ENCODE data around the gene PCDHB14. TPM values are rescaled to one million over a fixed set of nuclear protein-coding genes. Genes with fewer than 3 reads are reported as not detected.
"Not testable (repeated sequence)": the region's sequence is repeated elsewhere in the genome, so short reads cannot be mapped to it uniquely, and the experiment has no call there.

Gene PCDHB14
- 1 to 10 TPM; 5.0 to 8.7 TPM for total RNA-seq
- long read RNA-seq, donor 1 = 0 reads
- long read RNA-seq, donor 2, full-length matches to known transcripts = 6 of 6 reads
- long read RNA-seq, donor 2, partial matches to known transcripts = 0 of 6 reads
- long read RNA-seq, donor 2, other reads (novel, unspliced or antisense) = 0 of 6 reads

DNA sequence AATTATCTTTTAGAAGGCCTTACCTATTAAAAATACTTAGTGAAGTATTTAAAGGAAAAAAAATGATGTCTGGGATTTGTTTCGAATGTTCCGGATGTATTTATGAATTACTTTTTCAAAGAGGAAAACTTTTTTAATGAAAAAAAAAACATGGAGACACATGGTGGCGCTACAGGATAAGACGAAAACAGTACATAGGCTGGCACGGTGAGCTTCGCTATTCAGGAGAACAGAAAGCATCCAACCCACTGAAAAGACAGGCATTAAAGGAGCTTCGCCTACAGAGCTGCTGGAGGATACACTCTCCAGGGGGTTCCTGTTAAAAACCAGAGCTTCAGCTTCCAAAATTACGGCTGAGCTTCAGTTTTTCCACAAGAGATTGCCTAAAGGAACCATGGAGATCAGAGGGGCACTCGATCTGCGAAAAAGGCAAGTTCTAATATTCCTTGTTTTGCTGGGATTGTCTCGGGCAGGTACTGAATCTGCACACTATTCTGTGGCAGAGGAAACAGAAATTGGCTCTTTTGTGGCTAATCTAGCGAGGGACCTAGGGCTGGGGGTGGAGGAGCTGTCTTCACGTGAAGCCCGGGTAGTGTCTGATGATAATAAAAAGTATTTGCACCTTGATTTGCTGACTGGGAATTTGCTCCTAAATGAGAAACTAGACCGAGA, at the start of gene PCDHB14:
PCDHB14 (plus strand) TSS at position 232 of the 672 bp plus-strand sequence; CDS start at position 395, 163 bp downstream.
- intact Hi-C loops (cut with DNase I) = no loop called here
- no peak for DNase-seq (ENCODE audit: low spot score)

DNA sequence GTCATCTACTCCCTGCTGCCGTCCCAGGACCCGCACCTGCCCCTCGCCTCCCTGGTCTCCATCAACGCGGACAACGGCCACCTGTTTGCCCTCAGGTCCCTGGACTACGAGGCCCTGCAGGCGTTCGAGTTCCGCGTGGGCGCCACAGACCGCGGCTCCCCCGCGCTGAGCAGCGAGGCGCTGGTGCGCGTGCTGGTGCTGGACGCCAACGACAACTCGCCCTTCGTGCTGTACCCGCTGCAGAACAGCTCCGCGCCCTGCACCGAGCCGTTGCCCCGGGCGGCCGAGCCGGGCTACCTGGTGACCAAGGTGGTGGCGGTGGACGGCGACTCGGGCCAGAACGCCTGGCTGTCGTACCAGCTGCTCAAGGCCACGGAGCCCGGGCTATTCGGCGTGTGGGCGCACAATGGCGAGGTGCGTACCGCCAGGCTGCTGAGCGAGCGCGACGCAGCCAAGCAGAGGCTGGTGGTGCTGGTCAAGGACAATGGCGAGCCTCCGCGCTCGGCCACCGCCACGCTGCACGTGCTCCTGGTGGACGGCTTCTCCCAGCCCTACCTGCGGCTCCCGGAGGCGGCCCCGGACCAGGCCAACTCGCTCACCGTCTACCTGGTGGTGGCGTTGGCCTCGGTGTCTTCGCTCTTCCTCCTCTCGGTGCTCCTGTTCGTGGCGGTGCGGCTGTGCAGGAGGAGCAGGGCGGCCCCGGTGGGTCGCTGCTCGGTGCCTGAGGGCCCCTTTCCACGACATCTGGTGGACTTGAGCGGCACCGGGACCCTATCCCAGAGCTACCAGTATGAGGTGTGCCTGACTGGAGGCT, 48.6 kb upstream of the PCDHB14 start:
- intact Hi-C loops (cut with DNase I) = not testable (repeated sequence)

DNA sequence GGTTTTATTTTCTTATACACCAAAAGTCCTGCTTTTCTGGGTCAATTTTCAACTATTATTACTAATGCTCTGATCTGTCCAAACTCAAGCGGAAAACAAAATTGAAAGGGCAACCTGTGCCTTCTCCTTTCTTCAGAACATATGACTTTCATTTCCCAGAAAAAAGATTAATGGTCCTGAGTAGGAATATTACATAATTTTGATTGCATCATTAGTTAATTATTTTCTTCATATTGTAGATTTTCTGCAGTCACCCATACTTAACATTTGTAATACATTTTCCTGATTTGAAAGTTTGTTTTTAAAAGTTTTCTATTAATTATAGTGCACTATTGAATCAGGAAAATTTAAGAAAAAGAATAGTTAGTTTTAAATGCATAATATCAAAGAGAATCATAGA, 47.2 kb upstream of the PCDHB14 start:
- intact Hi-C loops (cut with DNase I) = no loop called here

More for the DNA sequence above, 48.6 kb upstream of the PCDHB14 start:
- not testable (repeated sequence) for DNase-seq (ENCODE audit: low spot score)

DNA sequence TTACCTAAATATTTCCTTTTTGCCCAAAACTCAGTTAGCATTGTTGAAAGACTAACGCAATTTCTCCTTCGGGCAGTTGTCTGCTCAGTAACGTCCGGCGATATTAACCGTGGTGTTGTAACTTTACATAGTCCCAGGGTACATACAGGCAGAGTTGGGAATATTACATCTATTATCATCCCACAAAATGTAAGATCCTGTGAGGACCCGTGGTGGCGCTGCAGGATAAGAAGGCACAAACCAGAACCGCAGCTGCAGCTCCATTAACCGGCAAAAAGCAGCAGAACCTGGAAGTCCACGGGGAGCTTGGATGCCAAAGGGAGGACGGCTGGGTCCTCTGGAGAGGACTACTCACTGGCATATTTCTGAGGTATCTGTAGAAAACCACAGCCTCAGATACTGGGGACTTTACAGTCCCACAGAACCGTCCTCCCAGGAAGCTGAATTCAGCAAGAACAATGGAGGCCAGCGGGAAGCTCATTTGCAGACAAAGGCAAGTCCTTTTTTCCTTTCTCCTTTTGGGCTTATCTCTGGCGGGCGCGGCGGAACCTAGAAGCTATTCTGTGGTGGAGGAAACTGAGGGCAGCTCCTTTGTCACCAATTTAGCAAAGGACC, 45.5 kb upstream of the PCDHB14 start, which contains the start of gene PCDHB8:
PCDHB8 (plus strand) TSS at position 214 of the 615 bp plus-strand sequence; CDS start at position 459, 245 bp downstream.
- DNase-seq (ENCODE audit: low spot score); intact Hi-C loops (cut with DNase I): not testable (repeated sequence)

More for the DNA sequence above, 47.2 kb upstream of the PCDHB14 start:
- no peak for DNase-seq (ENCODE audit: low spot score)

DNA sequence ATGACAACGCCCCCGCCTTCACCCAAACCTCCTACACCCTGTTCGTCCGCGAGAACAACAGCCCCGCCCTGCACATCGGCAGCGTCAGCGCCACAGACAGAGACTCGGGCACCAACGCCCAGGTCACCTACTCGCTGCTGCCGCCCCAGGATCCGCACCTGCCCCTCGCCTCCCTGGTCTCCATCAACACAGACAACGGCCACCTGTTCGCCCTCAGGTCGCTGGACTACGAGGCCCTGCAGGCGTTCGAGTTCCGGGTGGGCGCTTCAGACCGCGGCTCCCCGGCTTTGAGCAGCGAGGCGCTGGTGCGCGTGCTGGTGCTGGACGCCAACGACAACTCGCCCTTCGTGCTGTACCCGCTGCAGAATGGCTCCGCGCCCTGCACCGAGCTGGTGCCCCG, 43.8 kb upstream of the PCDHB14 start:
- intact Hi-C loops (cut with DNase I); DNase-seq (ENCODE audit: low spot score): not testable (repeated sequence)

DNA sequence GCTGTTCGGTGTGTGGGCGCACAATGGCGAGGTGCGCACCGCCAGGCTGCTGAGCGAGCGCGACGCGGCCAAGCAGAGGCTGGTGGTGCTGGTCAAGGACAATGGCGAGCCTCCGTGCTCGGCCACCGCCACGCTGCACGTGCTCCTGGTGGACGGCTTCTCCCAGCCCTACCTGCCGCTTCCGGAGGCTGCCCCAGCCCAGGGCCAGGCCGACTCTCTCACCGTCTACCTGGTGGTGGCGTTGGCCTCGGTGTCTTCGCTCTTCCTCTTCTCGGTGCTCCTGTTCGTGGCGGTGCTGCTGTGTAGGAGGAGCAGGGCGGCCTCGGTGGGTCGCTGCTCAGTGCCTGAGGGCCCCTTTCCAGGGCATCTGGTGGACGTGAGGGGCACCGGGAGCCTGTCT, 43.3 kb upstream of the PCDHB14 start:
- DNase-seq (ENCODE audit: low spot score); intact Hi-C loops (cut with DNase I): not testable (repeated sequence)

DNA sequence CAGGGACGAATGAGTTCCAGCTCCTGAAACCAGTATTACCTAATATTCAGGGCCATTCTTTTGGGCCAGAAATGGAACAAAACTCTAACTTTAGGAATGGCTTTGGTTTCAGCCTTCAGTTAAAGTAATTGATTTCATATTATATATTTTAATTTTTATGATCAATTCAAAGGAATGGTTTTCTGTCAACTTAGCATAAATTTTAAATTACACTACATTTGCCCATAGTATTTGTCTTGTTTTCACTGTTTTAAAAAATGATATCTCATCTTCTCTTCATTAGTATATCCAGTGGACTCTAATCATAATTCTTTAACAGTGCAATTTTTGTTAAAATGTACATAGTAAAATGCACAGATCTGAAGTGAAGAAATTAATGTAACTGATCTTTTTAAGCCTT, 42.8 kb upstream of the PCDHB14 start:
- DNase-seq (ENCODE audit: low spot score) = no peak
- intact Hi-C loops (cut with DNase I) = no loop called here

DNA sequence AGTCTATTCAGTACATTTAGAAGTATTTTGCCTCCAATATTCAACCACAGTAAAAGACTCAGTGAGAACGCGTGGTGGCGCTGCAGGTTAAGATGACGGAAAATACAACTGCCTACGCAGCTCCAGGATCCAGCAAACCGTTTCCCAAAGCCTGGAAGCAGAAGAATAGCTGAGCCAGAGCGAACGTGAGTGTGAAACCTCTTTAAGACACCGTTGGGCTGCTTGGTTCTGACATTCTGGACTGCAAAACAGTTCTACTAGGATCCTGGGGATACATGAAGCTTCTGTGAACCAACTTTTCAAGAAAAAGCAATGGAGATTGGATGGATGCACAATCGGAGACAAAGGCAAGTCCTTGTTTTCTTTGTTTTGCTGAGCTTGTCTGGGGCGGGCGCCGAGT, 40.9 kb upstream of the PCDHB14 start, which contains the start of gene PCDHB16:
PCDHB16 (plus strand) TSS at position 140 of the 400 bp plus-strand sequence; CDS start at position 313, 173 bp downstream.
- no peak for DNase-seq (ENCODE audit: low spot score)
- intact Hi-C loops (cut with DNase I) = no loop called here

DNA sequence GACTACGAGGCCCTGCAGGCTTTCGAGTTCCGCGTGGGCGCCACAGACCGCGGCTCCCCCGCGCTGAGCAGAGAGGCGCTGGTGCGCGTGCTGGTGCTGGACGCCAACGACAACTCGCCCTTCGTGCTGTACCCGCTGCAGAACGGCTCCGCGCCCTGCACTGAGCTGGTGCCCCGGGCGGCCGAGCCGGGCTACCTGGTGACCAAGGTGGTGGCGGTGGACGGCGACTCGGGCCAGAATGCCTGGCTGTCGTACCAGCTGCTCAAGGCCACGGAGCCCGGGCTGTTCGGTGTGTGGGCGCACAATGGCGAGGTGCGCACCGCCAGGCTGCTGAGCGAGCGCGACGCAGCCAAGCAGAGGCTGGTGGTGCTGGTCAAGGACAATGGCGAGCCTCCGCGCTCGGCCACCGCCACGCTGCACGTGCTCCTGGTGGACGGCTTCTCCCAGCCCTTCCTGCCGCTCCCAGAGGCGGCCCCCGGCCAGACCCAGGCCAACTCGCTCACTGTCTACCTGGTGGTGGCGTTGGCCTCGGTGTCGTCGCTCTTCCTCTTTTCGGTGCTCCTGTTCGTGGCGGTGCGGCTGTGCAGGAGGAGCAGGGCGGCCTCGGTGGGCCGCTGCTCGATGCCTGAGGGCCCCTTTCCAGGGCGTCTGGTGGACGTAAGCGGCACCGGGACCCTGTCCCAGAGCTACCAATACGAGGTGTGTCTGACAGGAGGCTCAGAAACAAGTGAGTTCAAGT, 38.9 kb upstream of the PCDHB14 start:
- intact Hi-C loops (cut with DNase I); DNase-seq (ENCODE audit: low spot score): not testable (repeated sequence)

DNA sequence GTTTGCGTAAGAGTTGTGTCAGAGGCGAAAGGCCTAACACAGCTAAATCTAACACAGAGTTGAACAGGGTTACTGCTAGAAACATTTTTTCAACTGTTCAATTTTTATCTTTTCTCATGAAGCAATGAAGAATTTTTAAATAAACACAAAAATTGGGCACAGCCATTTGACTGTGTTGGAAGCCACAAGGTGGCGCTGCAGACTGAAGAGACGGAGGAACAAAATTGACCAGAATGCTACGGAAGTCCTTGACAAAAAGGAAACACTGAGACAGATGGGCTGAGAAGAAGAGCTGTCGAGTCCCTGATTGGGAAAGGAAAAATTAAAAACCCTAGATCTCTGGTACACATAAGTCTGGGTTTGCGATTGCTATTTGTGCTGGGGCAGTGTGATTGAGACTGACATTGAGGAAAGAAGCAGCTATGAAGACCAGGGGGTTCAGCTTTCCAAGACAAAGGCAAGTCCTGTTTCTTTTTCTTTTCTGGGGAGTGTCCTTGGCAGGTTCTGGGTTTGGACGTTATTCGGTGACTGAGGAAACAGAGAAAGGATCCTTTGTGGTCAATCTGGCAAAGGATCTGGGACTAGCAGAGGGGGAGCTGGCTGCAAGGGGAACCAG, 36.1 kb upstream of the PCDHB14 start, which contains the start of gene PCDHB9:
PCDHB9 (plus strand) TSS at position 265 of the 616 bp plus-strand sequence; CDS start at position 423, 158 bp downstream.
- no peak for DNase-seq (ENCODE audit: low spot score)
- intact Hi-C loops (cut with DNase I) = no loop called here

DNA sequence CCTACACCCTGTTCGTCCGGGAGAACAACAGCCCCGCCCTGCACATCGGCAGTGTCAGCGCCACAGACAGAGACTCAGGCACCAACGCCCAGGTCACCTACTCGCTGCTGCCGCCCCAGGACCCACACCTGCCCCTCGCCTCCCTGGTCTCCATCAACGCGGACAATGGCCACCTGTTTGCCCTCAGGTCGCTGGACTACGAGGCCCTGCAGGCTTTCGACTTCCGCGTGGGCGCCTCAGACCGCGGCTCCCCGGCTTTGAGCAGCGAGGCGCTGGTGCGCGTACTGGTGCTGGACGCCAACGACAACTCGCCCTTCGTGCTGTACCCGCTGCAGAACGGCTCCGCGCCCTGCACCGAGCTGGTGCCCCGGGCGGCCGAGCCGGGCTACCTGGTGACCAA, 34.5 kb upstream of the PCDHB14 start:
- intact Hi-C loops (cut with DNase I) = not testable (repeated sequence)

DNA sequence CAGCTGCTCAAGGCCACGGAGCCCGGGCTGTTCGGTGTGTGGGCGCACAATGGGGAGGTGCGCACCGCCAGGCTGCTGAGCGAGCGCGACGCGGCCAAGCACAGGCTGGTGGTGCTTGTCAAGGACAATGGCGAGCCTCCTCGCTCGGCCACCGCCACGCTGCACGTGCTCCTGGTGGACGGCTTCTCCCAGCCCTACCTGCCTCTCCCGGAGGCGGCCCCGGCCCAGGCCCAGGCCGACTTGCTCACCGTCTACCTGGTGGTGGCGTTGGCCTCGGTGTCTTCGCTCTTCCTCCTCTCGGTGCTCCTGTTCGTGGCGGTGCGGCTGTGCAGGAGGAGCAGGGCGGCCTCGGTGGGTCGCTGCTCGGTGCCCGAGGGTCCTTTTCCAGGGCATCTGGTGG, 34.0 kb upstream of the PCDHB14 start:
- intact Hi-C loops (cut with DNase I) = not testable (repeated sequence)

More for the DNA sequence above, 34.5 kb upstream of the PCDHB14 start:
- DNase-seq (ENCODE audit: low spot score) = not testable (repeated sequence)

DNA sequence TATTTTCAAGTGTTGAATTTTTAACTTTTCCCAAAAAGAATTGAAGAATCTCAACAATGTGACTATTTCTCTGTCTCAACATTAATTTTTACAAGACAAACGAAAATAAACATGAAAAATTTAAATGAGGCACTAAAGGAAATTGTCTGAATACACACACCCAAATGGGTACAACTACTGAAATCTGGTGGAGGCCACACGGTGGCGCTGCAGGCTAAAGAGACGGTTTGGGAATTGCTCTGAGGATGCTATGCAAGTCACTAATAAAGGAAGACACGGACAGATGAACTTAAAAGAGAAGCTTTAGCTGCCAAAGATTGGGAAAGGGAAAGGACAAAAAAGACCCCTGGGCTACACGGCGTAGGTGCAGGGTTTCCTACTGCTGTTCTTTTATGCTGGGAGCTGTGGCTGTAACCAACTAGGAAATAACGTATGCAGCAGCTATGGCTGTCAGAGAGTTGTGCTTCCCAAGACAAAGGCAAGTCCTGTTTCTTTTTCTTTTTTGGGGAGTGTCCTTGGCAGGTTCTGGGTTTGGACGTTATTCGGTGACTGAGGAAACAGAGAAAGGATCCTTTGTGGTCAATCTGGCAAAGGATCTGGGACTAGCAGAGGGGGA, 30.9 kb upstream of the PCDHB14 start, which contains the start of gene PCDHB10:
PCDHB10 (plus strand) TSS at position 244 of the 616 bp plus-strand sequence; CDS start at position 444, 200 bp downstream.
- DNase-seq (ENCODE audit: low spot score) = no peak
- intact Hi-C loops (cut with DNase I) = no loop called here

More for the DNA sequence above, 34.0 kb upstream of the PCDHB14 start:
- not testable (repeated sequence) for DNase-seq (ENCODE audit: low spot score)

DNA sequence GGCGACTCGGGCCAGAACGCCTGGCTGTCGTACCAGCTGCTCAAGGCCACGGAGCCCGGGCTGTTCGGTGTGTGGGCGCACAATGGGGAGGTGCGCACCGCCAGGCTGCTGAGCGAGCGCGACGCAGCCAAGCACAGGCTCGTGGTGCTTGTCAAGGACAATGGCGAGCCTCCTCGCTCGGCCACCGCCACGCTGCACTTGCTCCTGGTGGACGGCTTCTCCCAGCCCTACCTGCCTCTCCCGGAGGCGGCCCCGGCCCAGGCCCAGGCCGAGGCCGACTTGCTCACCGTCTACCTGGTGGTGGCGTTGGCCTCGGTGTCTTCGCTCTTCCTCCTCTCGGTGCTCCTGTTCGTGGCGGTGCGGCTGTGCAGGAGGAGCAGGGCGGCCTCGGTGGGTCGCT, 28.8 kb upstream of the PCDHB14 start:
- DNase-seq (ENCODE audit: low spot score); intact Hi-C loops (cut with DNase I): not testable (repeated sequence)

DNA sequence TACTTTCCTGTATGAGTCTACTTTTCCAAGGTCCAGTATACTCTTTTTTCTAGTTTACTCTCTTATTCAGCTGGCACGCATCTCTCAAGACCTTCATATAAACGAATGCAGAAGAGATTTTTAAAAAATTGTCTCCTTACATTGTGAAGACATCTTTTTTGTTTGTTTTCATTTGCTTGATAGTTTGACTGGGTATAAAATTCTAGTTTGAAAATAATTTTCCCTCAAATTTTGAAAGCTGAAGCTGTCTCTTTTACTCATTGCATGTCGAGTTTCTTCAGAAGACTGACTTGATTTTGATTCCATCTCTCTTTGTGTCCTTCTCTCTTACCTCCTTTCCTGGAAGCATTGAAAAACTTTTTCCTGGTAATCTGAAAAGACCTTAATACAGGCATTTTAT, 26.8 kb upstream of the PCDHB14 start:
- intact Hi-C loops (cut with DNase I) = no loop called here
- DNase-seq (ENCODE audit: low spot score) = no peak

DNA sequence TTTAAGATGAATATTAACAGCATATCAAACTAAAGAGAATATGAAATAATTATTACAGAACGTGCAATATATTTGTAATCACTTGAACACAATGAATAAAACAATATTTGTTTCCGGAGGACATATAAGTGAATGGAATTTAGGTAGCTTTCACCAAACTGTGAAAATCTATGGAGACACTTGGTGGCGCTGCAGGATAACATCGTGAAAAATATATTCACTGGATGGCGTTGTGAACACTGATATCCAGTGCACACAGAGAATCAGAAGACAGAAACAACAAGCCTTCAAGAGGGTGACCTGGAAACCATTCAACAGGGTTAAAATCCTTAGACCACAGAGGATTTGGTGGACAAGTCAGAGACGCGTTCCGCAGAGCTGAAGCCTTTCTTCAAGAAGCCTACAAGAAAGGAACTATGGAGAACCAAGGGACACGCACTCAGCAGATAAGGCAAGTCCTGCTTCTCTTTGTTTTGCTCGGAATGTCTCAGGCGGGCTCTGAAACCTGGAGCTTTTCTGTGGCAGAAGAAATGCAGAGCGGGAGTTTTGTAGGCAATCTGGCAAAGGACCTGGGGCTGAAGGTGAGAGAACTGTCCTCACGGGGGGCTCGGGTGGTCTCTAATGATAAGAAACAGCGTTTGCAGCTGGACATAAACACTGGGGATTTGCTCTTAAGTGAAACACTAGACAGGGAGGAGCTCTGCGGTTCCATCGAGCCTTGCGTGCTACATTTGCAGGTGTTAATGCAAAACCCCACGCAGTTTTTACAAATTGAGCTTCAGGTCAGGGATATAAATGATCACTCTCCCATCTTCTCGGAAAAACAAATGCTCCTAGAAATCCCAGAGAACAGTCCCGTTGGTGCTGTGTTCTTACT, 23.5 kb upstream of the PCDHB14 start, which contains the start of gene PCDHB11:
PCDHB11 (plus strand) TSS at position 269 of the 877 bp plus-strand sequence; CDS start at position 417, 148 bp downstream.
- no peak for DNase-seq (ENCODE audit: low spot score)
- intact Hi-C loops (cut with DNase I) = no loop called here
